NB4 (cell line): Measurements from ENCODE around the gene CEP170.
A peak's percentile ranks its signal among the peaks of the same experiment; 100 is the strongest.

Experiments
- DNase-seq: peaks from one replicate; pipeline ENCODE4 v3.0.0; 2010; ENCODE audit warnings: low read depth
- H3K4me3 ChIP-seq: one replicate; pipeline ENCODE4 v1.5.1; 2011; ENCODE audit warnings: mild to moderate bottlenecking, low read depth, low read length, moderate library complexity
- CTCF ChIP-seq: IDR thresholded peaks from one replicate; pipeline ENCODE4 v1.5.1; 2012; ENCODE audit warnings: low read depth, low read length
- MAX ChIP-seq: IDR thresholded peaks from 2 replicates; pipeline ENCODE4 v1.6.1; 2011; ENCODE audit warnings: low read depth, low read length
- MYC ChIP-seq: IDR thresholded peaks from 2 replicates; pipeline ENCODE4 v1.6.1; 2011; ENCODE audit warnings: low read depth, low read length
- POLR2A ChIP-seq: IDR thresholded peaks from 2 replicates; pipeline ENCODE4 v1.6.1; 2011; ENCODE audit warnings: mild to moderate bottlenecking; ENCODE audit not compliant: insufficient read length; ENCODE audit errors: extremely low read depth

CEP170 gene

GRCh38 chr1:243254927-243255790 is at the start of gene CEP170:
Gene CEP170, minus strand, starts transcription at chr1:243255281. Its CDS starts 30,001 bp downstream, at chr1:243225280.
- DNase-seq = peak; percentile 98
- TF ChIP-seq POLR2A (peak; percentile 46), CTCF (no peak), MAX (peak; percentile 41; the same call in 1 of the 2 replicates), MYC (peak; percentile 73; the same call in 1 of the 2 replicates)
- H3K4me3 ChIP-seq = peak within 1 kb of the TSS; percentile 78

GRCh38 chr1:243301059-243301458 is 46.0 kb upstream of the CEP170 start:
- DNase-seq = no peak
- TF ChIP-seq MYC (no peak), POLR2A (no peak), MAX (no peak), CTCF (no peak)
- no peak overlapping the region for H3K4me3 ChIP-seq

- no peak for TF ChIP-seq POLR2A
- TF ChIP-seq MAX = no peak
- DNase-seq = no peak
- no peak overlapping the region for H3K4me3 ChIP-seq
Observed at GRCh38 chr1:243299069-243299468, 44.0 kb upstream of the CEP170 start.

- DNase-seq = no peak
- TF ChIP-seq CTCF (no peak), POLR2A (no peak), MYC (no peak), MAX (no peak)
- no peak overlapping the region for H3K4me3 ChIP-seq
Observed at GRCh38 chr1:243294723-243295121, 39.6 kb upstream of the CEP170 start.

GRCh38 chr1:243293941-243294722 is 39.1 kb upstream of the CEP170 start:
- H3K4me3 ChIP-seq = no peak overlapping the region
- no peak for DNase-seq
- TF ChIP-seq POLR2A (no peak), MAX (no peak), CTCF (no peak), MYC (no peak)

- H3K4me3 ChIP-seq = no peak overlapping the region
- DNase-seq = no peak
- TF ChIP-seq POLR2A (no peak), CTCF (no peak), MAX (no peak), MYC (no peak)
Observed at GRCh38 chr1:243292117-243292516, 37.0 kb upstream of the CEP170 start.
